ENCODE results near the gene TNFAIP2. TPM values are rescaled to one million over a fixed set of nuclear protein-coding genes. Genes with fewer than 3 reads are reported as not detected.
A peak's percentile ranks its signal among the peaks of the same experiment; 100 is the strongest.

The TNFAIP2 gene, protein sequence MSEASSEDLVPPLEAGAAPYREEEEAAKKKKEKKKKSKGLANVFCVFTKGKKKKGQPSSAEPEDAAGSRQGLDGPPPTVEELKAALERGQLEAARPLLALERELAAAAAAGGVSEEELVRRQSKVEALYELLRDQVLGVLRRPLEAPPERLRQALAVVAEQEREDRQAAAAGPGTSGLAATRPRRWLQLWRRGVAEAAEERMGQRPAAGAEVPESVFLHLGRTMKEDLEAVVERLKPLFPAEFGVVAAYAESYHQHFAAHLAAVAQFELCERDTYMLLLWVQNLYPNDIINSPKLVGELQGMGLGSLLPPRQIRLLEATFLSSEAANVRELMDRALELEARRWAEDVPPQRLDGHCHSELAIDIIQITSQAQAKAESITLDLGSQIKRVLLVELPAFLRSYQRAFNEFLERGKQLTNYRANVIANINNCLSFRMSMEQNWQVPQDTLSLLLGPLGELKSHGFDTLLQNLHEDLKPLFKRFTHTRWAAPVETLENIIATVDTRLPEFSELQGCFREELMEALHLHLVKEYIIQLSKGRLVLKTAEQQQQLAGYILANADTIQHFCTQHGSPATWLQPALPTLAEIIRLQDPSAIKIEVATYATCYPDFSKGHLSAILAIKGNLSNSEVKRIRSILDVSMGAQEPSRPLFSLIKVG
- 100 to 1,000 TPM in 1 of 2 donors, 10 to 100 TPM in 1; 65.6 to 192 TPM for total RNA-seq
- polyA plus RNA-seq: 100 to 1,000 TPM; 260 to 519 TPM
- long read RNA-seq, donor 1, full-length matches to known transcripts: 3 of 3 reads
- long read RNA-seq, donor 1, partial matches to known transcripts: 0 of 3 reads
- long read RNA-seq, donor 1, other reads (novel, unspliced or antisense): 0 of 3 reads
- long read RNA-seq, donor 2, full-length matches to known transcripts: 2 of 2 reads
- long read RNA-seq, donor 2, partial matches to known transcripts: 0 of 2 reads
- long read RNA-seq, donor 2, other reads (novel, unspliced or antisense): 0 of 2 reads
- long read RNA-seq, donor 3, full-length matches to known transcripts: 2 of 35 reads
- long read RNA-seq, donor 3, partial matches to known transcripts: 33 of 35 reads
- long read RNA-seq, donor 3, other reads (novel, unspliced or antisense): 0 of 35 reads
- long read RNA-seq, donor 4: 0 reads
- long read RNA-seq, donor 5: 0 reads

DNA sequence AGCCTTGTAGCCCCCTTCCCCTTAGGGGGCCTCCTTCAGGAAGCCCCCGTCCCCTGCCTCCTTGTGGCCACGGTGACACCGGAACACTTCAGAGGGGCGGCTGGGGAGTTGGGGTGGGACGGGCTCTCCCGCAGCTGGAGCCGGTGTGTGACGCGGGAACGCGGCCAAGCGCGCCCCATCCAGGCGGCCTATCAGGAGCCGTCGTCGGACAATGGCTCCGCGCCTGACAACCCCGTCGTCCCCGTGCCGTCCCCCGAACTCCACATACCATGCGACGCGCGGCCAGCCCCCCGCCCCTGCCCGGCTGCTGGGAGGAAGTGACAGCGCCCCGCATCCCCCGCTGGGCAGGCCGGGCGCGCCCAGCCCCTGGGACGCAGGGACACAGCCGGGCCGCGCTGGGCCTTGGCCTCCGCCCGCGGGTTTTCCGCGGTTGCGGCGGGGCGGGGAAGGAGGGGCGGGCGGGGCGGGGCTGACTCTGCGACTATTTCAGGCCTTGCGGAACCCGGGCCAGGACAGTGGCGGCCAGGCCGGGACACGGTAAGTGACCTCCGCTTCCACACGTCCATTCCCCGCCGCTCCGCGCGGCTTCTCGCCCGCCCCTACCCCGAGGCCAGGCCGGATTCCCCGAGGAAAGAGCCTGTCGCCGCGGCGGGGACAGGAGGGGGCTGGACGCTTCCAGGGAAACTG is at the start of gene TNFAIP2:
Gene TNFAIP2, plus strand, starts transcription at position 515 of the 687 bp plus-strand sequence. CDS start 2,997 bp downstream, outside the sequence.
- Histone ChIP-seq H3K27me3 (ENCODE audit: control insufficient read depth in 3 of 3, insufficient read depth in 3 of 3, low read length in 2 of 3) (peaks cover 0 to 8% (median 0%) of the 10 kb centered on the region in 3 donors), H3K36me3 (ENCODE audit: control insufficient read depth in 4 of 4, insufficient read depth in 4 of 4, low read length in 4 of 4) (peaks cover 0 to 6% (median 0%) of the 10 kb centered on the region in 4 donors), H3K9me3 (ENCODE audit: control insufficient read depth in 4 of 4, insufficient read depth in 3 of 4, low read length in 3 of 4) (no peaks in the 10 kb centered on the region), H3K4me3 (peak within 1 kb of the TSS; percentile 49), H3K4me1 (ENCODE audit: control insufficient read depth in 5 of 5, insufficient read depth in 5 of 5, low read length in 5 of 5) (peaks cover 4 to 50% (median 10%) of the 10 kb centered on the region in 5 donors), H3K9ac (ENCODE audit: insufficient read depth in 1 of 2, low read length in 2 of 2) (no peak within 1 kb of the TSS), H3K27ac (ENCODE audit: low read depth in 1 of 2, low read length in 1 of 2) (peak within 1 kb of the TSS; percentile 94 to 96)
- WGBS, 2 donors: 0 to 1% methylated on average over 30 to 74 of the region's 74 CpGs
- DNase-seq: peak; percentile 70 to 85 (median 80)
- ATAC-seq (ENCODE audit: insufficient read depth, low FRiP score): peak; percentile 45
- TF ChIP-seq, protein P1, sequence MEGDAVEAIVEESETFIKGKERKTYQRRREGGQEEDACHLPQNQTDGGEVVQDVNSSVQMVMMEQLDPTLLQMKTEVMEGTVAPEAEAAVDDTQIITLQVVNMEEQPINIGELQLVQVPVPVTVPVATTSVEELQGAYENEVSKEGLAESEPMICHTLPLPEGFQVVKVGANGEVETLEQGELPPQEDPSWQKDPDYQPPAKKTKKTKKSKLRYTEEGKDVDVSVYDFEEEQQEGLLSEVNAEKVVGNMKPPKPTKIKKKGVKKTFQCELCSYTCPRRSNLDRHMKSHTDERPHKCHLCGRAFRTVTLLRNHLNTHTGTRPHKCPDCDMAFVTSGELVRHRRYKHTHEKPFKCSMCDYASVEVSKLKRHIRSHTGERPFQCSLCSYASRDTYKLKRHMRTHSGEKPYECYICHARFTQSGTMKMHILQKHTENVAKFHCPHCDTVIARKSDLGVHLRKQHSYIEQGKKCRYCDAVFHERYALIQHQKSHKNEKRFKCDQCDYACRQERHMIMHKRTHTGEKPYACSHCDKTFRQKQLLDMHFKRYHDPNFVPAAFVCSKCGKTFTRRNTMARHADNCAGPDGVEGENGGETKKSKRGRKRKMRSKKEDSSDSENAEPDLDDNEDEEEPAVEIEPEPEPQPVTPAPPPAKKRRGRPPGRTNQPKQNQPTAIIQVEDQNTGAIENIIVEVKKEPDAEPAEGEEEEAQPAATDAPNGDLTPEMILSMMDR (IDR thresholded peaks at IDR 0.05; ENCODE audit: control extremely low read depth, extremely low read depth): no peak

DNA sequence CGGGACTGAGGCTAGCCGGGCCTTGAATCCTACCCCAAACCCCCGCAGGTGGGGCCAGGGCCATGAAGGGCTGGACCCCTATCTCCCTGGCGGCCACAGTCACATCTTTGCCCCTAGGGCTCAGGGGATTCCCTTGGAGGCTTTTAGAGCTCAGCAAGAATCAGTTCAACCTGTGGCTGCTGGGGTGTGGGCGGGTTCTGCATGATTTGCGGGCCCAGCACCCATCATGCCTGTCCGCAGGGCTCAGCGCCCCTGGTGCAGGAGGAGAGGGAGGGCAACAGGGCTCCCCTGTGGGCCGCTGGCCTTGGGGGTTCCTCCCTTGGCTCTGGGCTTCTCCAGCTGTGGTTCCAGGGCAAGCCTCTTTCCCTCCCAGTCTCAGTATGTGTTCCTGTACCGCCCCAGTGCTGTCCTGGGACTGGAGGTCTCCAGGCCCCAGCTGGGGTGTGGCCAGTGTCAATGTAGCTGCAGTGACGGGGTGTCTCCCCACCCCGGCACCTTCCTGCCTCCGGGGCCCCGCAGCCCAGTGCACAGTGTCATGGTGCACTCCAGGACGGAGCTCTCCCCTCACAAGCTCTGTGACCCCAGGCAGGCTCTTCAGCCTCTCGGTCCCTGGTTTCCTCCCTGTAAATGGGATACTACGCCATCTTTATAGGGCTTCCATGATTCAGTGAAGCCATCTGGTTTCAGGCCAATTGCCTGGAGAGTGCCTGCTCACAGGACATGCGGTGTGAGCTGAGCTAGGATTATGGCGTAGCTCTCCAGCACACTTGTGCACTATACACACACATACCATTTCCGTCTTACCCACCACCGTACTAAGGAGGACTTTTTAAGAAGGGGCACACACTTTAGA is 49.2 kb upstream of the TNFAIP2 start:
- Histone ChIP-seq H3K36me3 (ENCODE audit: control insufficient read depth in 4 of 4, insufficient read depth in 4 of 4, low read length in 4 of 4) (no peaks in the 10 kb centered on the region), H3K9me3 (ENCODE audit: control insufficient read depth in 4 of 4, insufficient read depth in 3 of 4, low read length in 3 of 4) (no peaks in the 10 kb centered on the region), H3K4me1 (ENCODE audit: control insufficient read depth in 5 of 5, insufficient read depth in 5 of 5, low read length in 5 of 5) (peaks cover 0 to 14% (median 7%) of the 10 kb centered on the region in 5 donors), H3K4me3 (no peak overlapping the region), H3K27me3 (ENCODE audit: control insufficient read depth in 3 of 3, insufficient read depth in 3 of 3, low read length in 2 of 3) (no peaks in the 10 kb centered on the region), H3K27ac (ENCODE audit: low read depth in 1 of 2, low read length in 1 of 2) (peak overlapping the region; percentile 81), H3K9ac (ENCODE audit: insufficient read depth in 1 of 2, low read length in 2 of 2) (no peak overlapping the region)
- TF ChIP-seq, protein P1 (IDR thresholded peaks at IDR 0.05; ENCODE audit: control extremely low read depth, extremely low read depth): no peak
- ATAC-seq (ENCODE audit: insufficient read depth, low FRiP score): no peak
- WGBS, 2 donors: 74 to 78% methylated on average over 21 of the region's 21 CpGs
- no peak for DNase-seq
